Muscle layer of colon (tissue), 2 donors: Measurements from ENCODE around the gene PAFAH1B2.
A peak's percentile ranks its signal among the peaks of the same experiment; 100 is the strongest.

ENCODE experiments used
- H3K27ac ChIP-seq: one replicate; pipeline ENCODE4 v1.7.0; 2013; ENCODE audit warnings: low read depth, mild to moderate bottlenecking, low read length, moderate library complexity
- H3K27me3 ChIP-seq, 2 donors: one replicate each; pipeline ENCODE4 v1.7.0; 2013; ENCODE audit warnings: low read length in 2 of 2, mild to moderate bottlenecking in 2 of 2; ENCODE audit not compliant: insufficient read depth in 2 of 2, control insufficient read depth in 1 of 2
- H3K36me3 ChIP-seq: one replicate; pipeline ENCODE4 v1.7.0; 2013; ENCODE audit warnings: mild to moderate bottlenecking, low read length; ENCODE audit not compliant: insufficient read depth
- H3K4me1 ChIP-seq: one replicate; pipeline ENCODE4 v1.7.0; 2013; ENCODE audit warnings: mild to moderate bottlenecking, low read length; ENCODE audit not compliant: insufficient read depth
- H3K4me3 ChIP-seq, 2 donors: one replicate each; pipeline ENCODE4 v1.7.0; 2013; ENCODE audit warnings: low read length in 2 of 2, low read depth in 1 of 2, mild to moderate bottlenecking in 1 of 2, moderate library complexity in 1 of 2
- H3K9ac ChIP-seq: one replicate; pipeline ENCODE4 v1.7.0; 2013; ENCODE audit warnings: low read length
- H3K9me3 ChIP-seq: one replicate; pipeline ENCODE4 v1.7.0; 2013; ENCODE audit warnings: mild to moderate bottlenecking, low read length
- donor health status: abdominal sarcoma.
- donor health status: Adenocarcinoma of cecum.

Gene PAFAH1B2

GRCh38 chr11:117143871-117144476 lies at the start of gene PAFAH1B2:
TSS of gene PAFAH1B2 (plus strand) at chr11:117144287. CDS start at chr11:117152448, 8,161 bp downstream.
- Histone ChIP-seq H3K9me3 (no peaks in the 10 kb centered on the region), H3K27ac (peak within 1 kb of the TSS; percentile 98), H3K4me1 (peaks cover 25% of the 10 kb centered on the region), H3K27me3 (no peaks in the 10 kb centered on the region), H3K36me3 (no peaks in the 10 kb centered on the region), H3K4me3 (peak within 1 kb of the TSS; percentile 67 to 99), H3K9ac (peak within 1 kb of the TSS; percentile 87)

- peak overlapping the region in 1 of 2 donors; percentile 82 for H3K4me3 ChIP-seq
- no peaks in the 10 kb centered on the region for H3K36me3 ChIP-seq
- H3K9ac ChIP-seq, result no peak overlapping the region
- peaks cover 73% of the 10 kb centered on the region for H3K4me1 ChIP-seq
- H3K27ac ChIP-seq, result peak overlapping the region; percentile 98
- H3K27me3 ChIP-seq, result no peaks in the 10 kb centered on the region
- H3K9me3 ChIP-seq, result no peaks in the 10 kb centered on the region
These were observed 49.3 kb upstream of the PAFAH1B2 start for GRCh38 chr11:117094776-117095175.

- peaks cover 66% of the 10 kb centered on the region for H3K4me1 ChIP-seq
- H3K36me3 ChIP-seq, result no peaks in the 10 kb centered on the region
- H3K27ac ChIP-seq, result peak overlapping the region; percentile 98
- no peaks in the 10 kb centered on the region for H3K9me3 ChIP-seq
- H3K4me3 ChIP-seq, result peak overlapping the region in 1 of 2 donors; percentile 82
- peak overlapping the region; percentile 16 for H3K9ac ChIP-seq
- H3K27me3 ChIP-seq, result no peaks in the 10 kb centered on the region
These were observed 48.6 kb upstream of the PAFAH1B2 start for GRCh38 chr11:117095284-117096161.

- Histone ChIP-seq H3K36me3 (no peaks in the 10 kb centered on the region), H3K27ac (peak overlapping the region; percentile 98), H3K4me1 (peaks cover 61% of the 10 kb centered on the region), H3K9me3 (no peaks in the 10 kb centered on the region), H3K4me3 (peak overlapping the region in 1 of 2 donors; percentile 82), H3K27me3 (no peaks in the 10 kb centered on the region), H3K9ac (peak overlapping the region; percentile 91)
These were observed 47.7 kb upstream of the PAFAH1B2 start for GRCh38 chr11:117096201-117096991.

GRCh38 chr11:117097014-117097388 lies 47.1 kb upstream of the PAFAH1B2 start:
- H3K27me3 ChIP-seq, result no peaks in the 10 kb centered on the region
- H3K36me3 ChIP-seq, result no peaks in the 10 kb centered on the region
- H3K4me3 ChIP-seq, result peak overlapping the region; percentile 79 to 82
- no peaks in the 10 kb centered on the region for H3K9me3 ChIP-seq
- peak overlapping the region; percentile 98 for H3K27ac ChIP-seq
- H3K9ac ChIP-seq, result peak overlapping the region; percentile 91
- H3K4me1 ChIP-seq, result peaks cover 60% of the 10 kb centered on the region

GRCh38 chr11:117097389-117098268 lies 46.5 kb upstream of the PAFAH1B2 start:
- no peaks in the 10 kb centered on the region for H3K9me3 ChIP-seq
- H3K9ac ChIP-seq, result peak overlapping the region; percentile 91
- H3K4me3 ChIP-seq, result peak overlapping the region; percentile 79 to 82
- H3K27ac ChIP-seq, result peak overlapping the region; percentile 98
- peaks cover 53% of the 10 kb centered on the region for H3K4me1 ChIP-seq
- H3K36me3 ChIP-seq, result no peaks in the 10 kb centered on the region
- no peaks in the 10 kb centered on the region for H3K27me3 ChIP-seq

GRCh38 chr11:117098269-117099232 lies 45.5 kb upstream of the PAFAH1B2 start, which contains the start of gene SIK3:
TSS of gene SIK3 (minus strand) at chr11:117098428. CDS start at chr11:117098415, 13 bp downstream.
- Histone ChIP-seq H3K9me3 (no peaks in the 10 kb centered on the region), H3K9ac (peak within 1 kb of the TSS; percentile 91), H3K4me1 (peaks cover 46% of the 10 kb centered on the region)

GRCh38 chr11:117099696-117100095 lies 44.4 kb upstream of the PAFAH1B2 start:
- H3K36me3 ChIP-seq, result no peaks in the 10 kb centered on the region
- H3K27me3 ChIP-seq, result no peaks in the 10 kb centered on the region
- no peak overlapping the region for H3K9ac ChIP-seq

More at GRCh38 chr11:117098269-117099232, 45.5 kb upstream of the PAFAH1B2 start, which contains the start of gene SIK3:
- no peaks in the 10 kb centered on the region for H3K36me3 ChIP-seq
- no peaks in the 10 kb centered on the region for H3K27me3 ChIP-seq
- peak within 1 kb of the TSS; percentile 98 for H3K27ac ChIP-seq
- H3K4me3 ChIP-seq, result peak within 1 kb of the TSS; percentile 79 to 82

GRCh38 chr11:117100556-117100955 lies 43.5 kb upstream of the PAFAH1B2 start:
- Histone ChIP-seq H3K9me3 (no peaks in the 10 kb centered on the region), H3K4me3 (no peak overlapping the region), H3K27me3 (no peaks in the 10 kb centered on the region), H3K9ac (no peak overlapping the region), H3K36me3 (no peaks in the 10 kb centered on the region), H3K27ac (no peak overlapping the region), H3K4me1 (peaks cover 27% of the 10 kb centered on the region)

More at GRCh38 chr11:117099696-117100095, 44.4 kb upstream of the PAFAH1B2 start:
- H3K4me1 ChIP-seq, result peaks cover 34% of the 10 kb centered on the region
- H3K9me3 ChIP-seq, result no peaks in the 10 kb centered on the region
- no peak overlapping the region for H3K4me3 ChIP-seq
- peak overlapping the region; percentile 89 for H3K27ac ChIP-seq
